HG03196 (cell line): ENCODE results near the gene SH3BP5.

ENCODE experiments used
- ATAC-seq: cut with Tn5 transposase; IDR thresholded peaks from one replicate; pipeline ENCODE4 v1.9.1; 2021; ENCODE audit not compliant: unreplicated experiment

The SH3BP5 gene

DNA sequence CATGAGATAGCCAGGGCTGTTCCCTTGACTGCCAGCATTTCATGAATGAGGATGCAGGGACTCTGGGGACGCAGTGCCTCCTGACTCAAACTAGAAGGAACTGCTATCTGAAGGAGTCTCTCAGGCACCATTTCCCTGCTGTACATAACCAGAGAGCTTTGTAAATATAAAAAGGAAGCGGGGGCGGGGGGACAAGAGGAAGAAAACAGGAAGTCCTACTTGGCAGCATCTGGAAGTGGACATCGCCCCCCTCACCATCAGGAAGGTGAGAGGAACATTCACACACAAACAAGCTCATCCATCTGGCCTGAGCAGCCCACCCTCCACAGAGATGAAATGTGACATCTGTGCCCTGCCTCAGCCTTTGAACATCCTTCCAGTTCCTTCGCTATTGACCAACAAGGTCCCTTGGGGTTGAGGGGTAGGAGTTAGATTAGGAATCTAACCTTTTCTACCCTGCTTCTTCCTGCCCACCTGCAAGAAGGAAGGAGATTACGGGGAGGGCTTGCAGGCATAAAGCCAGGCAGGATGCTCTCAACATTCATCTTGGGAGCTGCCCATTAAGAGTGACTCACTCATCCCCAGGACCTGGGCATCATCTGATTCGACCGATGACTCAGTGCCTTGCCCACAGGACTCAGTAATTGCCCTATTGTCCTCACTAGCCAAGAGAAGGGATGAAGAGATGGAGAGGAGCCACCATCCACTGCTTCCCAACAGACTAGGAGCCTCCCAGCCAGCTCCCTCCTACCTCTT is 31.9 kb downstream of the SH3BP5 start:
- ATAC-seq: no peak

DNA sequence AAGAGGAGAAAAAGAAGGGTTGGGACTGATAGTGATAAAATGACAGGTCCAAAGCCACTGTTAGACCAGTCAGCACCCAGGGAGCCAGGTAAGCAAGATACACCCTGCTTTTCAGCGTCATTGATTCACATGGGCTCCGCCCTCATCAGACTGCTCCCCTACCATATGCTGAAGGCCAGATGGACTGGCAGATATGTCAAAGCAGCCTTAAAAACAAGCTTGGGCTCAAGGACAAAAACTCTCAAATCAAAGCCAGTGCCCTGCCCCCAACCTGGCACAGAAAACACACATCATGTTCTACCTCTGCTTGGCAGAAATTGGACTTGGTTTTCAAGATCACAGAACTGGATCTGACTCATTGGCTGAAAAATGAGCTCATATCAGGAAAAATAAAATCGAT is 33.4 kb downstream of the SH3BP5 start:
- no peak for ATAC-seq

DNA sequence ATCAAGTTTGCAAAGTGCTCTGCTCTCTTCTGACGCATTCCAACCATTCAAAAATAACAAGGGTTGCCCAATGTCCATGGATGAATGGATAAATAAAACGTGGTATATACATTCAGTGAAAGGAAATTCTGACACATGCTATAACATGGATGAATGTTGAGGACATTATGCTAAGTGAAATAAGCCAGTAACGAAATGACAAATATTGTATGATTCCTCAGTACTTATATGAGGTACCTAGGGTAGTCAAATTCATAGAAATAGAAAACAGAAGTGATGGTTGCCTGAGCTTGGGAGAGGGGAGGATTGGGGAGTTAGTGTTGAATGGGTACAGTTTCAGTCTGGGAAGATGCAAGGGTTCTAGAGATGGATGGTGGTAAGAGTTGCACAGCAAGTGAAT is 33.9 kb downstream of the SH3BP5 start:
- ATAC-seq: no peak

DNA sequence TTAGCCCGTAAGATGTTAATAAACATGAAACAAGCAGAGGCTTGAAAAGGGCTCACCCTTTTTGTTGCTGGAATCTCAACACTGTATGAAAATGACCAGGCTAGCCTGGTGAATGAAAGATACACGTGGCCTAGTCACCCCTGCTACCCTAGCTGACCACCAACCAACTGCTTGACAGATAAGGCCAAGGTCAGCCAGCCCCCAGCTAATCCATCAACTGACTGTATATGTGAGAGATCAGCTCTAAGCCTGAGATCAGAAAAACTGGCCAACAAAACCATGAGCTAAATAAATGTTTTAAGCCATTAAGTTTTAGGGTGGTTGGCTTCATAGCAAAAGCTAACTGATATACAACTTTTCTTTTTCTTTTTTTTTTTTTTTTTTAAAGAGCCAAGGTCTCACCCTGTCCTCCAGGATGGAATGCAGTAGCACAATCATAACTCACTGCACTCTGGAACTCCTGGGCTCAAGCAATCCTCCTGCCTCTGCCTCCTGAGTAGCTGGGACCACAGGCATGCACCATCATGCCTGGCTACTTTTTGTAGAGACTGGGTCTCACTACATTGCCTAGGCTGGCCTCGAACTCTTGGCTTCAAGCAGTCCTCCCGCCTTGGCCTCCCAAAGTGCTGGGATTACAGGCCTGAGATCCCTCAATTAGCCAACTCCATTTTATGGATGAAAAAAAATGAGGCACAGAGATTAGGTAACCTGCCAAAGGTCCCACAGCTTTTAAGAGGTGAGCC is 34.6 kb downstream of the SH3BP5 start:
- ATAC-seq: no peak

DNA sequence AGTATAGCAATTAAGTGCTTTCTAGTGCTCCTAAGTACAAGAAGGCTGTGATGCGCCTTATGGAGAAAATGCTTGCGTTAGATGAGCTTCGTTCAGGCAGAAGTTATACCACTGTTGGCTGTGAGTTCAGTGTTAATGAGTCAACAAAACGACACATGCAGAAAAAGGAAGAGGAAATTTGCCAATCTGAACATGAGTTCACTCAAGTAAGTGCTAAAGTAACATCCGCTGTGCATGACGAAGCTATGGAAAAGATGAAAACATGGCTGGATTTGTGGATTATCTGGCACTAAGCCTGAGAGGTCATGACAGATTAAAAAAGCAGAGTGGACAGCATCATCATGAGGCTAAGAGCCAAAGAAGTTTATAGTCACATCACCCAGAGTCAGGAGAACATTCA is 36.9 kb downstream of the SH3BP5 start:
- ATAC-seq: no peak

DNA sequence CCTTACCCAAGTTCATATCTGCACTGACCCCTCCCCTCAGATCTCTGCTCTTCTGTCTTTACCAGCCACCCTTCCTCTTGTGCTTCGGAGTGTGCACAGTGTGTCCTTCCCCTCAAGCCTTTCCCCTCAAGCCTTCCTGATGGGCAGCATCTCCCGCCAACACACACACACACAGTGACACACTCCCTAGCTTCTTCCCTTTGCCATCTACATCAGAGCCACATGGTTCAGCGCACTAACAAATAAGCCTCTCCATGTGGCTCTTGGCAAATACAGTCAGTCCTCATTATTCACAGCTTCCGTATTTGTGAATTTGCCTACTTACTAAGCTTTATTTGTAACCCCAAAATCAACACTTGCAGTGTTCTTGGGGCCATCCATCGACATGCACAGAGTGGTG is 37.5 kb downstream of the SH3BP5 start:
- ATAC-seq: no peak

DNA sequence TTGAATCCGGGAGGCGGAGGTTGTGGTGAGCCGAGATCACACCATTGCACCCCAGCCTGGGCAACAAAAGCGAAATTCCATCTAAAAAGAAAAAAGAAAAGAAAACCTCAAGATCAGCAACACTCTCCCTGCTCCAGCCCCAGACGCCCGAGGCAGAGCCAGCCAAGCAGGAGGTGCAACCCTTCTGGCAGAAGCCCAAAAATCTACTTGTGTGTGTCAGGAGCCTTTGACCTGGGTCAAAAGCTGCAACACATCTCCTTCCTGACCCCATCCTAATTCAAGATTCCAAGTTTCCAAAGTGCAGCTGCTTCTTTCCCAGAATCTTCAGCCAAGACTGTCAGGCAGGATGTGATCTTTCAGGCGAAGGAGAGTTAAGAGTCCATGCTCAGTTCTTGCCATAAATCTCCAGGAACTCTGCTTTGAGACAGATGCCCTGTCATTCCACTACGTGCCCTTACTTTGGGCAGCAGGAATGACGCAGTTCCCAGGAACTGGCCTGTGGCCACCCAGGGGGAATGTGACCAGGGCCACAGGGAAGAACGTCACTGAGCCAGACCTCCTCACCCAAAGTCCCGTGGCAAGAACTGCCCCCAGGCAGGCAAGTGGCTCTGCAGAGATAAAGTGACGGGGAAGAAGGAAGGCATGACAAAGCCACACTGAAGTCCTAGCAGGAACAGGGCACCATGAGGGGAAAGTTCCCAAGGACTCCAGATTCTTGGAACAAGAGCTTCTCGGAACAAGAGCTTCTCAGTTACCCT is 39.4 kb downstream of the SH3BP5 start:
- ATAC-seq: no peak

DNA sequence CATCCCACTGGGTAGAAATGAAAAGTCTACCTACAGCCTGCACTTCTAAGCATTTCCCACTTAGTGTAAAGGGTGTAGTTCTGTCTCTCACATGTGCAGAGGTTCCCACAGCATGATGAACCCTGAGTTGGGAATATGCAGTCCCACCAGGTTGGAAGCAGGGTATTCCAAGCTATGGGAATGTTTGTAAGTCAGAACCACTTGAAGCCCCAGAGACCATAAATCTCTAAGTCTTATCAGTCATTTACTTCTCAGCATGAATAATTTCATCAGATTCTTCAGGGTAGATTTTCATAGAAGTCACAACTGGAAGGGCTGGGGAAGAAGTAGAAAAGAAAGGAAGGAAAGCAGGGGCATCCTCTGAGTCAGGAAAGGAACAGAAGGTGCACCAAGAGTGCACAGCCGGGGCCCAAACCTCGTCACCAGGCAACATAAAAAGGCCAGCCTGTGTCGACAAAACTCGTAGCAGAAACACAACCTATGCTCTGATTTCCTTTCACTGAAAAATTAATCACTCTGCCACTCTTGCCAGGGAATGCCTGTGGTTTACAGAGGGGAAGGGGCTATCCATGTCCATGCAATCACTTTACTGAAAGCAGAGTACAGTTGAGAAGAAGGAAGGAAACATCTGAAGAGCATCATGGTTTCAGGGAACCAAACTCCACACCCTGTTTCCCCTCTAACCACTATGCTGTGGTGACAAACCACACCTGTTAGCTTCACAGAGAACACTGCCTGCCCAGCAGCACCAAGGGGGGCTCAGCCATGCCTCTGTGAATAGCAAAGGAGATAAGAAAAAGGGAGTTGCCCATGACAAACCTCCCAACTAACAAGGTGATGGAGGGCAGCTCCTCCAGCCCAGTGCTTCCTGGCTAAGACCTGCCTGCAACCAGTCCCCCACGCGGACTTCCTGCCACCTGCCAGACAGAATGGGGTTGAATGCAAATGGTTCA is 40.5 kb downstream of the SH3BP5 start:
- ATAC-seq: peak; percentile 81

DNA sequence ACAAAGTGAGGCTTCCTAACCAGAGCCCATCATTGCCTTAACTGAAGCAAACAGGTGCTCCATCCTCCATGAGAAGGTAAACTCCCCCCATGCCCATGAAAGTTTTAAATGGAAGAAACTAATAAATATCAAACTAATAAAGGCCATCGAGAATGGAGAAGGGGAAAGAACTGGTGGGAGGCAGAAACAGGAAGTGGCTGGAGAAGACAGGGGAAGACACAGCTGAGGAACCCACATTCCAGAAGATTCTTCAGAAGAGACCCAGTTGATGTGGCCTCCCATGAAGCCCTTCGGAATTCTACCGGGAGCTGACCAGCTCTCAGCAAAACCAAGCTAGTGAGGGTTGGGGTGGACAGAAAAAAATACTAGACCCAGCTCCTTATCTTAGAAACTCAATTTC is 41.6 kb downstream of the SH3BP5 start:
- no peak for ATAC-seq

DNA sequence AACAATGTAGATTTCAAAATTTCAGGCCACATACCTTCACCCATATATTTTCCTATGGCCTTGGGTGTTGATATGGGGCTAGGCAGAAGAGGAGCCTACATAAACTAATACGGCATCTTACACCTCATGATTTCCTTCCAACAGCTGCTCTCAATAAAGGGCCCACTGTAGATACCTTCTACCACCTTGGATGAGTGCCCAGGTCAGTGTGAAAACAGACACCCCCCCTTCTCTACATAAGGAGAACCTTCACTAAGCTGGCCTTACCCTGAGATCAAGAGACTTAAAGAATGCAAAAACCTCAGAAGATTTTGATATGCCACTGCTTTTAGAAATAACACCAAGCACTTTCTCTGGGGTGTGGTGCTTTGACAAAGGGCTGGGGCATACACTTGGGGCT is 42.7 kb downstream of the SH3BP5 start:
- ATAC-seq: no peak

DNA sequence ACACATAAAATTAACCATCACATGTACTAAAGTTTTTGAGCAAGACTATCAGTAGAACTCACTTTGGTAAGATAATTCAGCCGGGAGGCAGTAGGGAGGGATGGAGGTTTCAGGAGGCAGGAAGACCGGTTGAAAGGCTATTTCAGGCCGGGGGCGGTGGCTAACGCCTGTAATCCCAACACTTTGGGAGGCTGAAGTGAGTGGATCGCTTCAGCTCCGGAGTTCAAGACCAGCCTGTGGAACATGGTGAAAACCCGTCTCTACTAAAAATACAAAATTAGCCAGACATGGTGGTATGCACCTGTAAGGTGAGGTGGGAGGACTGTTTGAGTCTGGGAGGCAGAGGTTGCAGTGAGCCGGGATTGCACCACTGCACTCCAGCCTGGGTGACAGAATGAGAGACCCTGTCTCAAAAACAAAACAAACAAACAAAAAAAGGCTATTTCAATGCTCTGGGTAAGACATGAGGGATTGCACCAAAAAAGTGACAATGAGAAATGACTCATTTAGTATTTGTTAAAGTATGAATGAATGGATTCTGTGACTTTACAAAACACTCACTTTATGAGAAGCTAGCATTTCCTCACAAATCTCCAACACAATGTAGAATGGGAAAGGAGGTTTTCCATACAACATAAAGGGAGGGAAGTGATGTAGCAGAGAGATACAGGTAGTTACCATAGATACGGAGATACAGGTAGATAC is 43.9 kb downstream of the SH3BP5 start:
- no peak for ATAC-seq

DNA sequence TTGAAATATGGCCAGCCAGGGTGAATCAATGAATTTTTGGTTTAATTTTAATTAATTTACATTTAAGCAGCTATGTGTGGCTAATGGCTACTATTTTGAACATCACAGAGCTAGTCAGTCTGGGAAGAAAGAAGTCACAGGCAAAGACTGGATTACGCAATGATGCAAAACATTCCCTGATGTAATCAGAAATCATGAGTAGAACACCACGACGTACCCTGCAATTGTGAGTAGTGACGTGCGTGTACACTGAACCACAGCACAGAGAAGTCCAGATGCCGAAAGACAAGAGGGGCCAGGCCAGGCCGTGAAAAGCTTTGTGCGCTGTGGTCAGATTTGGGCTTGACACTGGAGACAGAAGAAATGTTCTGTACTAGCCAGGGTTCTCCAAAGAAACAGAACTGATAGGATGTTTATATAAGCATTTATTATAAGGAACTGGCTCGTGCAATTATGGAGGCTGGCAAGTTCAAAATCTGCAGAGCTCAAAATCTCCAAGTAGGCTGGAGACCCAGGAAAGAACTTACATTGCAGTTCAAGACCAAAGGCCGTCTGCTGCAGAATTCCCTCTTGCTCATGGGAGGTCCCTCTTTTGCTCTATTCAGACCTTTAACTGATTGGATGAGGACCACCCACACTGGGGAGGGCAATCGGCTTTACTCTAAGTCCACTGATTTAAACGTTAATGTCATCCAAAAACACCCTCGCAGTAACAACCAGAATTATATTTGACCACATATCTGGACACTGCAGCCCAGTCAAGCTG is 44.6 kb downstream of the SH3BP5 start:
- ATAC-seq: no peak

DNA sequence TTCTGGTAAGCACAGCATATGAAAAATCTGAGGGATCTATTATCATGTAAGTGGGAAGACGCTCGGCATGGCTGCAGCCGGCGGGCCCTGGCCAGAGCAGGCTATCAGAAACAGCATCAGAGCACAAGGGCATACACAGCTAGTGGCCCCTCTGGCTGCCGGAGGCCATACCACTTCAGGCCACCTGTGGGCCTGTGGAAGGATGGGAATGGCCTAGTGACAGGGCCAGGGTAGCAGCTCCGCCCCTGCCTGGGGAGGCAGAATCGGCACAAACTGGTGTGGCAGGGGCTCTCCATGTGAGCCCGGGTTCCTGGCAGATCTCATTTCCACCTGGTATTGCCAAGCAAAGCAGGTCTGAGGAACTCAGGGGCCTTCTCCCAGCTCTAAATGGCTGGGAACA is 46.4 kb downstream of the SH3BP5 start:
- no peak for ATAC-seq

DNA sequence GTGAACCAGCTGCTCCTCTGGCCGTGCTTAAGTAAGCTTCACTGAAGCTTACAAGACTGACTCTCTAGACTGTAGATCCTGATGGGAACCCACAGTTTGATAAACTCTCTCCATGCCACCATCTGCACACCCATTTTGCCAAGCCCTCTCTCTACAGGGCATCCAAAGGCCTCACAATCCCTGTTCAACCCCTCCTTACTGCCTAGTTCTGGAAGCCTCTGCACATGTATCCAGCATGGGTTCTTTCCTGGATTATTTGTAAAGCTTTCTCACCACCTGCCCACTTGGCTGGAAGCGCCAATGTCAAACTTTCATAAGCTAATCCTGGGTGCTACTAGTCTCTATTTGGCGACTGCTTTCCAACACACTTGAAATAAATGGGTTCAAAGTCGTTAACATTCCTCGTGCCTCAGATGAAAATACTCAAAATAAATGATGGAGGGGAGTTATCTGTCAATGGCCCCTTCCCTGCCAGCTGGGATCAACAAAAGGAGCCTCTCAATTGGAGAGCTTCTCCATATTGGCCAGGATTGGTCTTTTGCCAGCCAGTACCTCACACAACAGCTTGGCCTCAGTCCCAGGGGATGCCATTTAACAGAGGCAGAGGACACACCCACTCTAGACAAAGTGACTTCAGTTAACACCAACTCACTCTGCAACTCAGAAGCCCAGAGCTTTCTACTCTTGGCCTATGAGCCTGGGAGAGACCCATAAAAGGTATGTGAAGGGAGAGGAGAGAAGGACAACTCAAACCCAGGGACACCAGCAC is 48.1 kb downstream of the SH3BP5 start:
- no peak for ATAC-seq

DNA sequence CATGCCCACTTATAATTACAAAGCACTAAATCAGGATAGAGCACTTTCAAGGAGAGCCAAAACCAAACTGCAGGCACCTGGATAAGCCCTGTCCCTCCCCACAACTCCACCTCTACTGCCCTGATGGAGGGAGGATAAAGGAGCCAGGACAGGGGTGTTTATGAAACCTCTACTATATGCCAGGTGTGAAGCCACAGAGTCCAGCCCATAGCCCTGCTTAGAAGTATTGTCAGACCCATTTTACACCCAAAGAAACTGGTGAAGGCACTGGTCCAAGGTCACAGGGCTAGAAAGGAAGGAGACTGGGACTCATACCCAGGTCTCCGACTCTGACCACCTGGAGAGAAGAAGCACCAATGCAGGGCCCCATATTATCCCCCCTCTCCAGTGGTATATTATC is 48.7 kb downstream of the SH3BP5 start:
- ATAC-seq: no peak

DNA sequence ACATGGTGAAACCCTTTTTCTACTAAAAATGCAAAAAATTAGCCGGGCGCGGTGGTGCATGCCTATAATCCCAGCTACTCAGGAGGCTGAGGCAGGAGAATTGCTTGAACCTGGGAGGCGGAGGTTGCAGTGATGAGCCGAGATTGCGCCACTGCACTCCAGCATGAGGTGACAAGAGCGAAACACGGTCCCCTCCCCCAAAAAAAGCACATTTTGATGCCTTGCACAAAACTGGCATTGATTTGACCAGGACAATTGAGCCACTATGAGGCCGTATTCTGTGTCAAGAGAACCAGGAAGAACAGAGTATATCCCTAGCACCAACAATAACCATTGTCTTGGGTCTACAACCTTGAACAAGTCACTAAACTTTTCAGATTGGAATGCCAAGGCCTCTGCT is 50.6 kb downstream of the SH3BP5 start:
- no peak for ATAC-seq

DNA sequence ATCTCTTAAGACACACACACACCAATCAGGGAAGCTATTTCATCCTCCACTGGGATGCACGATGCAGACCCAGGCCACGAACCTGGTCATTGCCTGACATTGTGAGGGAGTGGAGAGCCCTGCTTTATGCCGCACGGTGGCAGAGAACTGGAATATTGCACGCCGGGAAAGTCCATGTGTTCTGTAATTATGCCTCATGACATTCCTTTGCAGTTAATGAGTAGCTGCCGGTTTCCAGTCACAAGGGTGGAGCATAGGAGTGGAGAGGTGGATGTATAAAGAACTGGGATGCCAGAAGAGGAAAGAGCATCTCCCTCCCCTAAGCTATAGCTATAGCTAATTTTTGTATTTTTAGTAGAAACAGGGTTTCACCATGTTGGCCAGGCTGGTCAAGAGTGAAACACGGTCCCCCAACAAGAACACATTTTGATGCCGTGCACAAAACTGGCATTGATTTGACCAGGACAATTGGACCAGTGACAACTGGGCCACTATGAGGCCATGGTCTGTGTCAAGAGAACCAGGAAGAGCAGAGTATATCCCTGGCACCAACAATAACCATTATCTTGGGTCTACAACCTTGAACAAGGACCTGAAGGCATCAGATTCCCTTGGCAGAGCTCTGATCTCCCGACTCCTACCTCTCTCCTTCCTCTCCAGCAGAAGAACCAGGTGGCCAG is 51.4 kb downstream of the SH3BP5 start:
- no peak for ATAC-seq
